ENCODE results near the gene ZNF506. TPM values are rescaled to one million over a fixed set of nuclear protein-coding genes. Genes with fewer than 3 reads are reported as not detected.
"Not testable (repeated sequence)": the region's sequence is repeated elsewhere in the genome, so short reads cannot be mapped to it uniquely, and the experiment has no call there.

The ZNF506 gene
- total RNA-seq, 1 donor from 2014 or later = 10.0 TPM

DNA sequence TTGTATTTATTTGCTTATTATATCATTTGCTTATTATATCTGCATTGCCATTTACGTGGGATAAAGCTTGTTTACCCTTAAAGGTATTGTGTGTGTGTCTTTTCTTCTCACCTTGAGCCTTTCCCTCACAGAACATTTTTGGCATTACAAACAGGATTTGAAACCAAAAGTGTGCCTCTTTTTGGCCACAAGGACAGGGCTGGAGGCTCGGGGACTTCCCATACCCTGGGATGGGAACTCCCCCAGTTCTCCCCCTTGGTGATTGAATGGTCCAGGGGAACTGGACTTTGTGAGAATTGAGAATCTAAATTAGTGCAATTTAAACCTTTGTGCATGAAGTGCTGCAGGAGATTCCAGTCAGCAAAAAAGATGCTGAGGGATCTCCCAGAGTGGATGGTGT is 2.4 kb upstream of the ZNF506 start:
- DNase-seq = no peak

DNA sequence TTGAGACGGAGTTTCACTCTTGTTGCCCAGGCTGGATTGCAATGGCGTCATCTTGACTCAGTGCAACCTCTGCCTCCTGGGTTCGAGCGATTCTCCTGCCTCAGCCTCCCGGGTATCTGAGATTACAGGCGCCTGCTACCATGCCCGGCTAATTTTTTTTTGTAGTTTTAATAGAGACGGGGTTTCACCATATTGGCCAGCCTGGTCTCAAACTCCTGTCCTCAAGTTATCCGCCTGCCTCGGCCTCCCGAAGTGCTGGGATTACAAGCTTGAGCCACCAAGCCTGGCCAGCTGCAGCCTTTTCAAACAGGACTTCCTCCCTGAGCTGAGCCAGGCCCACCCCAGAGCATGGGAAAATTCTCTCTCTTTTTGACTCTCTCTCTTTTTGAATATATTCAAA is 426 bp upstream of the ZNF506 start:
- H3K36me3 ChIP-seq; intact Hi-C loops (cut with micrococcal nuclease); H3K27me3 ChIP-seq (ENCODE audit: low read depth); DNase-seq: not testable (repeated sequence)
- Histone ChIP-seq H3K4me1 (peaks cover 45% of the 10 kb centered on the region), H3K27ac (replicated peaks) (peak overlapping the region; percentile 93), H3K4me3 (peak overlapping the region; percentile 86), H3K9me3 (replicated peaks) (peaks cover 18% of the 10 kb centered on the region)

More for the DNA sequence above, 2.4 kb upstream of the ZNF506 start:
- H3K4me1 ChIP-seq = peaks cover 28% of the 10 kb centered on the region
- TF ChIP-seq, protein P1, sequence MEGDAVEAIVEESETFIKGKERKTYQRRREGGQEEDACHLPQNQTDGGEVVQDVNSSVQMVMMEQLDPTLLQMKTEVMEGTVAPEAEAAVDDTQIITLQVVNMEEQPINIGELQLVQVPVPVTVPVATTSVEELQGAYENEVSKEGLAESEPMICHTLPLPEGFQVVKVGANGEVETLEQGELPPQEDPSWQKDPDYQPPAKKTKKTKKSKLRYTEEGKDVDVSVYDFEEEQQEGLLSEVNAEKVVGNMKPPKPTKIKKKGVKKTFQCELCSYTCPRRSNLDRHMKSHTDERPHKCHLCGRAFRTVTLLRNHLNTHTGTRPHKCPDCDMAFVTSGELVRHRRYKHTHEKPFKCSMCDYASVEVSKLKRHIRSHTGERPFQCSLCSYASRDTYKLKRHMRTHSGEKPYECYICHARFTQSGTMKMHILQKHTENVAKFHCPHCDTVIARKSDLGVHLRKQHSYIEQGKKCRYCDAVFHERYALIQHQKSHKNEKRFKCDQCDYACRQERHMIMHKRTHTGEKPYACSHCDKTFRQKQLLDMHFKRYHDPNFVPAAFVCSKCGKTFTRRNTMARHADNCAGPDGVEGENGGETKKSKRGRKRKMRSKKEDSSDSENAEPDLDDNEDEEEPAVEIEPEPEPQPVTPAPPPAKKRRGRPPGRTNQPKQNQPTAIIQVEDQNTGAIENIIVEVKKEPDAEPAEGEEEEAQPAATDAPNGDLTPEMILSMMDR (IDR thresholded peaks at IDR 0.05; ENCODE audit: borderline replicate concordance) = no peak
- H3K27me3 ChIP-seq (ENCODE audit: low read depth) = no peaks in the 10 kb centered on the region
- intact Hi-C loops (cut with micrococcal nuclease) = no loop called here
- no peak overlapping the region for H3K27ac ChIP-seq (replicated peaks)
- H3K36me3 ChIP-seq = no peaks in the 10 kb centered on the region
- no peak overlapping the region for H3K4me3 ChIP-seq
- peaks cover 37% of the 10 kb centered on the region for H3K9me3 ChIP-seq (replicated peaks)

DNA sequence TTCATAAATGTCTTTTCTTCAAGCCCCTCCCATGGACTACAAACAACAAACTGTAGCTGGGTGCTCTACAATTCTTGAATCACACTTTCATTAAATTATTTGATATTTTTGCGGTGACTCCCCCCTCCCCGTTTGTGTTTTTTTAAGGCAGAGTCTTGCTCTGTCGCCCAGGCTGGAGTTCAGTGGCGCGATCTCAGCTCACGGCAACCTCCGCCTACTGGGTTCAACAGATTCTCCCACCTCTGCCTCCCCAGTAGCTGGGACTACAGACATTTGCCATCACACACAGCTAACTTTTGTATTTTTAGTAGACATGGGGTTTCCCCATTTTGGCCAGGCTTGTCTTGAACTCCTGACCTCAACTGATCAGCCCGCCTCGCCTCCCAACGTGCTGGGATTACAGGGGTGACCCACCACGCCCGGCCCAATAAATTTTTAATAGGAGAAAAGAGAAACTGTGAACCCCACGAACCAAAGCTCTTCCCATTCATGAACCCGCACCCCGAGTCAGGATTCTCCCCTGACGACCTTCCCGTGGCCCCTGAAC is 703 bp downstream of the ZNF506 start:
- Histone ChIP-seq H3K4me3 (peak overlapping the region; percentile 86), H3K36me3 (peaks cover 4% of the 10 kb centered on the region), H3K27ac (replicated peaks) (peak overlapping the region; percentile 93), H3K9me3 (replicated peaks) (peaks cover 11% of the 10 kb centered on the region), H3K27me3 (ENCODE audit: low read depth) (no peaks in the 10 kb centered on the region), H3K4me1 (peaks cover 56% of the 10 kb centered on the region)
- intact Hi-C loops (cut with micrococcal nuclease) = no loop called here
- DNase-seq = no peak
- TF ChIP-seq, protein P1 (IDR thresholded peaks at IDR 0.05; ENCODE audit: borderline replicate concordance) = no peak

DNA sequence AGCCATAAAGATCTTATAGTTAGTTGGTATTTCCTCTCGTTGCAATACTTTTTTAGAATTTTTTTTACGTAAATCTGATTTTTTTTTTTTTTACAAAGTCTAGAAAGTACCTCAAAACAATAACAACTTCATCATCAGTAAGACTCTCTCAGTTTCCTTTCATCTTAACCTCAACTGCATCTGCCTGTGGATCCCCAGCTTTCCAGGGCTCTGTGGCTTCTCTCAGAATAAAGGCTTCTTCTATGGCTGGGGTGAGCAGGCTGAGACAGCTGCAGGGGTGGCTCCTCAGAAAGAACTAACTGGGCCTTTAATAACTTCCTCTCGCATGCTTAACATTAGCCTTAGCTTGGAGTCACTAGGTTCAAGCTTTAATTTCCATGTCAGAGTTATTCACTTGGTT is 4.2 kb downstream of the ZNF506 start:
- intact Hi-C loops (cut with micrococcal nuclease) = no loop called here
- TF ChIP-seq, protein P1 (IDR thresholded peaks at IDR 0.05; ENCODE audit: borderline replicate concordance) = no peak
- Histone ChIP-seq H3K36me3 (peaks cover 8% of the 10 kb centered on the region), H3K4me3 (no peak overlapping the region), H3K27ac (replicated peaks) (peak overlapping the region; percentile 32), H3K9me3 (replicated peaks) (no peaks in the 10 kb centered on the region), H3K4me1 (peaks cover 60% of the 10 kb centered on the region), H3K27me3 (ENCODE audit: low read depth) (no peaks in the 10 kb centered on the region)
- DNase-seq = no peak

DNA sequence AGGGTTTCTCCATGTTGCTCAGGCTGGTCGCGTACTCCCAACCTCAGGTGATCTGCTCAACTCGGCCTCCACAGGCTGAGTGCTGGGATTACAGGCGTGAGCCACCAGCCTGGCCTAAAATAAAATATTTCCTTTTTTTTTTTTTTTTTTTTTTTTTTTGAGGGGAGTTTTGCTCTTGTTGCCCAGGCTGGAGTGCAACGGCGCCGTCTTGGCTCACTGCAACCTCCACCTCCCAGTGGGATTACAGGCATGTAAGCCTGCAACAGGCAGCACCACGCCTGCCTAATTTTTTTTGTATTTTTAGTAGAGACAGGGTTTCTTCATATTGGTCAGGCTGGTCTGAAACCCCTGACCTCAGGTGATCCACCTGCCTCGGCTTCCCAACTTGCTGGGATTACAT is 4.9 kb downstream of the ZNF506 start:
- TF ChIP-seq, protein P1 (IDR thresholded peaks at IDR 0.05; ENCODE audit: borderline replicate concordance) = no peak
- no peak overlapping the region for H3K4me3 ChIP-seq
- H3K27me3 ChIP-seq (ENCODE audit: low read depth) = no peaks in the 10 kb centered on the region
- DNase-seq = peak; percentile 47
- H3K27ac ChIP-seq (replicated peaks) = peak overlapping the region; percentile 32
- intact Hi-C loops (cut with micrococcal nuclease) = no loop called here
- H3K4me1 ChIP-seq = peaks cover 60% of the 10 kb centered on the region
- no peaks in the 10 kb centered on the region for H3K9me3 ChIP-seq (replicated peaks)
- H3K36me3 ChIP-seq = peaks cover 8% of the 10 kb centered on the region

DNA sequence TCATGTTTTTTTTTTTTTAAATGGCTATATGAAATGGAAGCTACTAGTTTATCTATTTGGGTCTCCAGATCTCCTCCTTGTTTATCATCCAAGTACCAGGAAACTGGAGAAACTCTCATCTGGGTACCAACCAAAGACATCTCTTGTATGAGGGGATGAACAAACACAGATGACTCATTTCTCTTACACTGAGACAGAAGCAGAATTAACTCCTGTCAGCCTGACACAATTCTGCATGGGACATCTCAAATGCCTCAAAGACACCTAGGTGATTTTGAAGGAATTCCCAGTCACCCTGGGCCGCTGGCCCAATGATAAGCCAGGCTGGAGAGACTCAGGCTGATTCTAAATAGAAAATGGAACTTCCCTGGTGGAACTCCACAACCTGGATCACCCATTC is 9.6 kb downstream of the ZNF506 start:
- H3K4me1 ChIP-seq = peaks cover 33% of the 10 kb centered on the region
- H3K9me3 ChIP-seq (replicated peaks); H3K4me3 ChIP-seq; H3K36me3 ChIP-seq; H3K27ac ChIP-seq (replicated peaks); intact Hi-C loops (cut with micrococcal nuclease); DNase-seq; H3K27me3 ChIP-seq (ENCODE audit: low read depth): not testable (repeated sequence)
